NB4 (cell line): ENCODE results near the gene SLC47A2.

Experiments used
- CTCF ChIP-seq: IDR thresholded peaks from one replicate; pipeline ENCODE4 v1.5.1; 2012; ENCODE audit warnings: low read depth, low read length
- MAX ChIP-seq: IDR thresholded peaks from 2 replicates; pipeline ENCODE4 v1.6.1; 2011; ENCODE audit warnings: low read depth, low read length
- POLR2A ChIP-seq: IDR thresholded peaks from 2 replicates; pipeline ENCODE4 v1.6.1; 2011; ENCODE audit warnings: mild to moderate bottlenecking; ENCODE audit not compliant: insufficient read length; ENCODE audit errors: extremely low read depth

GRCh38 chr17:19748807-19749193, 32.4 kb upstream of the SLC47A2 start:
- no peak for TF ChIP-seq POLR2A
- no peak for TF ChIP-seq CTCF
- no peak for TF ChIP-seq MAX
